SK-N-SH treated with all-trans-retinoic acid at 6 μM for 48 hours (cell line): ENCODE results near the gene ACOT13.

Experiments used
- ARNTL ChIP-seq: fragments of 450-650 bp; formaldehyde crosslinking; IDR thresholded peaks from 2 replicates; pipeline ENCODE4 v1.5.0; 2020; ENCODE audit warnings: low read depth, mild to moderate bottlenecking, moderate library complexity, borderline replicate concordance
- BACH2 ChIP-seq: fragments of 250-450 bp; sonication (Bioruptor Pico); IDR thresholded peaks from 2 replicates; pipeline ENCODE4 v1.9.0; 2021; ENCODE audit warnings: mild to moderate bottlenecking, borderline replicate concordance
- CREB5 ChIP-seq: fragments of 250-450 bp; sonication (Bioruptor Pico); IDR thresholded peaks from 2 replicates; pipeline ENCODE4 v1.5.1; 2020; ENCODE audit warnings: low read depth, mild to moderate bottlenecking, moderate library complexity
- OSR1 ChIP-seq: fragments of 250-450 bp; sonication (Bioruptor Pico); IDR thresholded peaks from 2 replicates; pipeline ENCODE4 v1.8.0; 2022; ENCODE audit warnings: moderate library complexity, mild to moderate bottlenecking, inconsistent platforms
- RARB ChIP-seq: fragments of 250-450 bp; sonication (Bioruptor Pico); IDR thresholded peaks from 2 replicates; pipeline ENCODE4 v1.8.0; 2021; ENCODE audit warnings: mild to moderate bottlenecking, moderate library complexity
- ZFP30 ChIP-seq: fragments of 450-650 bp; formaldehyde crosslinking; IDR thresholded peaks from 2 replicates; pipeline ENCODE4 v1.5.0; 2022; ENCODE audit warnings: mild to moderate bottlenecking, moderate library complexity
- ZNF70 ChIP-seq: fragments of 450-650 bp; formaldehyde crosslinking; IDR thresholded peaks from 2 replicates; pipeline ENCODE4 v1.5.0; 2020; ENCODE audit warnings: mild to moderate bottlenecking, moderate library complexity

GRCh38 chr6:24753545-24753944 is 86.7 kb downstream of the ACOT13 start:
- TF ChIP-seq ARNTL (CRISPR knock-in tag) (no peak), BACH2 (CRISPR knock-in tag) (no peak), OSR1 (CRISPR knock-in tag) (no peak), ZNF70 (CRISPR knock-in tag) (no peak), CREB5 (no peak), ZFP30 (CRISPR knock-in tag) (no peak), RARB (CRISPR knock-in tag) (no peak)
